ENCODE measurements around the gene MAML3.
"Not testable (repeated sequence)": the region's sequence is repeated elsewhere in the genome, so short reads cannot be mapped to it uniquely, and the experiment has no call there.

MAML3 gene

DNA sequence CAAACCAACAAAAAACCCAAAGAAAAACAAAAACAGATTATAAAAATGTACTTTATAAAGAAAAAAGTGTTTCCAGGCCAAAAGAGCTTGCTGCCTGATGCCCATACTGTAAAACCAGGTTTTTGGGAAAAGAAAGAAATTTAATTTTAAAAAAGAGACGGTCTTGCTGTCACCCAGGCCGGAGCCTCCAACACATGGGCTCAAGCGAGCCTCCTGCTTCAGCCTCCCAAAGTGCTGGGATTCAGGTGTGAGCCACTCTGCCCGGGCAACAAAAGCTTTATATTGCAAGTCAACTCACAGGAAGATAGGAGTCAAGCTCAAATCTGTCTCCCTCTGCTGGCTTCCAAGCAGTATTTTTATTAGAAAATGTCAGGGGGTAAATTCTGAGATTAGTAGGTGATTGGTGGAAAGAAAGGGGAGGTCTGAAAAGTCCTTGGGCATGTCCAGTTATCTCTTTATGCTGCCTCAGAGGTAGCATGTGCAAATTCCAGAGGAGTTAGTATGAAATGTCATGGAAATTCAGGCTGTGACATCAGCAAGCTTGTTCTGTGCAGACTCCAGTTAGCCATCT is 449.0 kb downstream of the MAML3 start:
- DNase-seq, result no peak

GRCh38 chr4:139700568-139700967 is 453.4 kb downstream of the MAML3 start:
- no peak for DNase-seq

DNA sequence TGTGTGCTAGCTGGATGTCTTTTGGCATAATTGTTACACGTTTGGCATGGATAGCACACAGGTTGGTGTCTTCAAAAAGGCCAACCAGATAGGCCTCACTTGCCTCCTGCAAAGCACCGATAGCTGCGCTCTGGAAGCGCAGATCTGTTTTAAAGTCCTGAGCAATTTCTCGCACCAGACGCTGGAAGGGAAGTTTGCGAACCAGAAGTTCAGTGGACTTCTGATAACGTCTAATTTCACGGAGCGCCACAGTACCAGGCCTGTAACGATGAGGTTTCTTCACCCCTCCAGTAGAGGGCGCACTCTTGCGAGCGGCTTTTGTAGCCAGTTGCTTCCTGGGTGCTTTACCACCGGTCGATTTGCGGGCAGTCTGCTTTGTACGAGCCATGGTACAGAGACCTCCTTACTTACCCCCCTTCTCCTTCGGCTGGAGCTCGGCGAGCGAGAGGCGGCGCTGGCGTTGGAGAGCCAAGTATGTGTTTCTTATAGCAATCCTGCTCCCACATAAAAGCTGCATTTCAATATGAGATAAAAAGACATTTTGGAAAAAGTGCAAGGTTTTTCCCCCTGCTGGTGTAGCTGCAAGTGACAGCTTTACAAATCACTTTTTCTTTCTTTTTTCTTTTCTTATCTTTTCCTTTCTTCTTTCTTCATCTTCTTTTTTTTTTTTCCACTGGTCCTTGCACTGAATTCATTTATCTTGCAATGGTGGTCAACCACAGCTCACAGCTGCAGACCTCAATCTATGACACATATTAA is 455.6 kb downstream of the MAML3 start:
- not testable (repeated sequence) for DNase-seq

DNA sequence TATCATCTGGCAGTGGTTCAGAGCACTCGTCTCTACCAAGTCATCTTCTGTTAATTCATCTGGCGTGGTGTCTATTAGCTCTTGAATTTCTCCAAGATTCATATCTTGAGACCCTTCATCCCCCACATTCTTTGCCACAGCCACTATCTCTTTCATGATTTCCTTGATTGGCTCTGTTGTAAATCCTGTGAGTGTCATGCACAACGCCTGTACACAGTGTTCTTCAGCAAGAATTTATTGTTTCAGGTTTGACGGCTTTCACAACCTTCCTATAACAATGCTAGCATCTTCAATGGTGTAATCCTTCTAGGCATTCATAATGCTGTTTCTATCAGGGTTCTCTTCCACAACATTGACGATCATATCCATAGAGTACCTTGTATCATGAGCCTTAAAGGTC is 457.5 kb downstream of the MAML3 start:
- no peak for DNase-seq

GRCh38 chr4:139694522-139695107 is 459.4 kb downstream of the MAML3 start:
- DNase-seq, result no peak

GRCh38 chr4:139692309-139693012 is 461.5 kb downstream of the MAML3 start:
- no peak for DNase-seq

- DNase-seq, result no peak
Observed at GRCh38 chr4:139690419-139690818, 463.6 kb downstream of the MAML3 start.

DNA sequence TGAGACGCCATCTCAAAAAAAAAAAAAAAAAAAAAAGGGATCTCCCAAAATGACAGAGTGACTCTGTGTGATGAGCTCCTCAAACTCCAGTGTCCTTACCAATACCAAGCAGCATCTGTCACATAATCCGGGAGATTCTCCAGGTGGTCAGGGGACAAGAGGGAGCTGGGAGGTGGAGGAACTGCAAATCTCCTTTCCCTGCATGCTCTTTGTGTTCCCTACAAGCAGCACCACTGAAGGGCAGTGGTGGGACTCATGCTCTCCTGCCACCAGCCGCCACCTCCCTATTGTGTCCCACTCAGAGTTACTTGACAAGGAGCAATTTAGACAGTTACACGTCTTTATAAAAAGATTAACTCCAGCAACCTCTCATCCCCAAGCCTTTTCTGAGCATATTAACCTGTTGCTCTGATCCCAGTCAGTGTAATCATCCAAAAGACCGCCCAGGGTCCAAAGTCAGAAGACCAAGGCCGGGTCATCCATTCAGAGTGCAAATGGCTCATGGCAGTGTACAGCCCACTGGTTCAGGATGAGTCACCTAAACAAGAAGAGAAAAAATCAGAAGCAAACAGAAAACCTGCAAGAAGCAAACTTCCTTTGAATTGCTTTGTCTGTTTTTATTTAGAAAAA is 464.8 kb downstream of the MAML3 start:
- no peak for DNase-seq

- no peak for DNase-seq
Observed at GRCh38 chr4:139686988-139687387, 467.0 kb downstream of the MAML3 start.

- no peak for DNase-seq
Observed at GRCh38 chr4:139686130-139686529, 467.9 kb downstream of the MAML3 start.

- no peak for DNase-seq
Observed at GRCh38 chr4:139685180-139685579, 468.8 kb downstream of the MAML3 start.

DNA sequence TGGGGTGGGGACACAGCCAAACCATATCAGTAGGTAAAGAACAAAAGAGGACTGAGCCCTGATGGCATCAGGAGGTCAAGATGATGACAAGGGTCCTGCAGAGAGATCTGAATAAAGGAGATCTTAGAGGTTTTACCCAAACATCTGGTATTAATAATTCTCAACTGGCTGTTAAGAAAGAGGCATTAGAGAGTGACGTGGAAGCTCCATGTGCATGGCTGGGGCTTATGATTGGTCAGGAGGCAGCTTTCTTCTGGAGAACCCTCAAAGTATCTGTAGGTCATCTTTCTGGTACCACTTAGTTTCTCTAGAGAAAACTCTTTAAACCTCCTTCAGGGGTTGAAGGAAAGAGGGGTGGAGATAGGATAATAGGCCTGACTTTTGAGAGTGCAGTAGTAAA is 469.6 kb downstream of the MAML3 start:
- DNase-seq, result no peak

- DNase-seq, result no peak
Observed at GRCh38 chr4:139682741-139683151, 471.2 kb downstream of the MAML3 start.

DNA sequence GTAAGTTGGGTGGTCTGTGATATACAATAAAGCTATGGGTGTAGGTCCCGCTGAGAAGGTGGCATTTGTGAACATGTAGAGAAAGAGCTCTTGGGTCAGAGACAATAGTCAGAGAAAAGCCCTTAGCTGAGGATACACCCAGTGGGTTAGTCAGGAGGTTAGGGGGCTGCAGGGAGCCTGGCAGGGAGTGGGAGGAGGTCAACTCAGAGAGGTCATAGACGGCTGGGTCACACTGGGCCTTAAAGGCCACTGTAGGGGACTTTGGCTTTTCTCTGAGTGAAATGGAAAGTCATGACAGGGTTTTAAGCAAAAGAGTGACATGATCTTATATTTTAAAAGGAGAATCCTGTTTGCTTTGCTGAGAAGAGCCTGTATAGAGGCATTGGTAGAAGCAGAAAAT is 471.7 kb downstream of the MAML3 start:
- DNase-seq, result no peak

GRCh38 chr4:139676913-139677585 is 476.9 kb downstream of the MAML3 start:
- no peak for DNase-seq

DNA sequence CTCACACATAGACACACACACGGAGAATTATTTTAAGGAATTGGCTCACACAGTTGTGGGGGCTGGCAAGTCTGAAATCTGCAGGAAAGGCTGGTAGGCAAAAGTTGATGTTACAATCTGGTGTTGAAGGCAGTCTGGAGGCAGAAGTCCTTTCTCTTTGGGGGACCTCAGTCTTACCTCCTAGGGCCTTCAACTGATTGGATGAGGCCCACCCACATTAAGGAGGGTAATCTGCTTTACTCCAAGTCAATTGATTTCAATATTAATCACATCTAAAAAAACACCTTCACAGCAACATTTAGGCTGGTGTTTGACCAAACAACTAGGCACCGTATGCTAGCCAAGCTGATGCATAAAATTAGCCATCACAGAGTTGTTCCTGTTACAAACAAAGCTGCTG is 477.6 kb downstream of the MAML3 start:
- DNase-seq, result no peak

GRCh38 chr4:139675651-139676050 is 478.3 kb downstream of the MAML3 start:
- DNase-seq, result no peak

GRCh38 chr4:139674875-139675550 is 479.0 kb downstream of the MAML3 start:
- DNase-seq, result no peak

DNA sequence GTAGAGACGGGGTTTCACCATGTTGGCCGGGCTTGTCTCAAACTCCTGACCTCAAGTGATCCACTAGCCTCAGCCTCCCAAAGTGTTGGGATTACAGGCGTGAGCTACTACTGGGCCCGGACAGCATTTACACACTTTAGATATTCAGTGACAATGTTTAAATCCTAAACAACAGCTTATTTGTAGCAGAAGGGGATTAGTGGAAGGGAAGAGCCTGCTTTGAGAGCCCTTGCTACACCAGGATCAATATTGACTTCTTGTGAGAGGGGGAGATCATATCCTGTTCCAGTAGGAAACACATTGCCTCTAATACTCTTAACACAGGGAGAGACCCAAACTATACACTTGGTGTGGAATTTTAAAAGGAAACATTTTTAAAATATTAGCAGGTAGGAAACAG is 481.3 kb downstream of the MAML3 start:
- DNase-seq, result no peak

DNA sequence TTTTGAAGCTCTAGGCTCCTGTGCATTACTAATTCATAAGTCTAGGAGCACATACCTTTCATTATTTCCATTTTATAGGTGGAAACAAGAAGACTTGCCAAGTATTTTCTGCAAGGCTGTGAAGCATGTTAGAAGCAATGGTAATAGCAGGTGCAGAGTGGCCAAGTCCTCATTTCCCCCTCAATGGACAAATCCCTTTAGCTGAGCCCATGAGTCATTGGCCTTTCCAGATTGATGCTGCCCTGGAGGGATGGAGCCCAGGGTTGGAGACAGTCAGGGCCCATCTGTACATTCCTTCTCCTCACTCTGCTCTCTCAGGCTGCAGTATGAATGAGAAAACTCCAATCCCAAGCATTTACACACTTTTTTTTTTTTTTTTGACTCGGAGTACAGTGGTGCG is 481.8 kb downstream of the MAML3 start:
- no peak for DNase-seq

- no peak for DNase-seq
Observed at GRCh38 chr4:139670775-139671174, 483.2 kb downstream of the MAML3 start.

- DNase-seq, result no peak
Observed at GRCh38 chr4:139669890-139670289, 484.1 kb downstream of the MAML3 start.

Data from CD4-positive, alpha-beta T cell treated with Interleukin-10 for 1 hour (primary cell).